K562 (cell line): Measurements from ENCODE around the gene ENTREP3. TPM values are rescaled to one million over a fixed set of nuclear protein-coding genes. Genes with fewer than 3 reads are reported as not detected.

Source experiments
- ATF1 ChIP-seq, 2 experiments: fragments of 450-650 bp in 1 of 2; IDR thresholded peaks; 2 replicates each; pipeline ENCODE4 v1.6.1; 2016; ENCODE audit warnings: missing compliant biosample characterization in 1 of 2, missing genetic modification characterization in 1 of 2
- DNMT1 ChIP-seq: fragments of 450-650 bp; IDR thresholded peaks from 2 replicates; pipeline ENCODE4 v1.6.1; 2016; ENCODE audit warnings: antibody characterized with exemption, mild to moderate bottlenecking
- E2F4 ChIP-seq: sonication (generic); formaldehyde crosslinking; IDR thresholded peaks from 2 replicates; pipeline ENCODE4 v1.8.0; 2022; ENCODE audit warnings: mild to moderate bottlenecking, low read depth, missing genetic modification reagents
- ELK1 ChIP-seq: sonication (generic); formaldehyde crosslinking; IDR thresholded peaks from 2 replicates; pipeline ENCODE4 v1.8.1; 2022; ENCODE audit warnings: missing genetic modification reagents
- EP400 ChIP-seq: fragments of 450-650 bp; IDR thresholded peaks from 2 replicates; pipeline ENCODE4 v1.6.1; 2017; ENCODE audit warnings: antibody characterized with exemption, mild to moderate bottlenecking, moderate library complexity
- ETV5 ChIP-seq: sonication (generic); formaldehyde crosslinking; IDR thresholded peaks from 2 replicates; pipeline ENCODE4 v1.4.0; 2020; ENCODE audit warnings: low read depth, mild to moderate bottlenecking, missing genetic modification reagents
- FOSL1 ChIP-seq: fragments of 200-800 bp; sonication (Bioruptor generic); conservative IDR thresholded peaks from 2 replicates; pipeline ENCODE4 v1.6.1; 2016; ENCODE audit warnings: missing genetic modification characterization, missing compliant biosample characterization
- FOXA3 ChIP-seq, 2 experiments: fragments of 450-650 bp in 1 of 2; sonication (generic) in 1 of 2; formaldehyde crosslinking; IDR thresholded peaks in 1 of 2; conservative IDR thresholded peaks in 1 of 2; 2 replicates each; pipeline versions ENCODE4 v1.4.0 to v1.8.0; 2020 to 2022; ENCODE audit warnings: mild to moderate bottlenecking in 2 of 2, missing genetic modification reagents in 1 of 2
- GATAD2A ChIP-seq: fragments of 450-650 bp; IDR thresholded peaks from 2 replicates; pipeline ENCODE4 v1.6.1; 2017
- HEY1 ChIP-seq: fragments of 250-450 bp; sonication (Bioruptor Pico); IDR thresholded peaks from 2 replicates; pipeline ENCODE4 v1.5.0; 2020; ENCODE audit warnings: mild to moderate bottlenecking, moderate library complexity, borderline replicate concordance
- PATZ1 ChIP-seq: fragments of 250-450 bp; sonication (Bioruptor Pico); IDR thresholded peaks from 2 replicates; pipeline ENCODE4 v1.5.0; 2020; ENCODE audit warnings: mild to moderate bottlenecking, borderline replicate concordance
- PHB2 ChIP-seq: fragments of 450-650 bp; IDR thresholded peaks from 2 replicates; pipeline ENCODE4 v1.6.1; 2017; ENCODE audit warnings: low read depth
- RFX1 ChIP-seq: fragments of 450-650 bp; IDR thresholded peaks from 2 replicates; pipeline ENCODE4 v1.6.1; 2016; ENCODE audit warnings: mild to moderate bottlenecking, moderate library complexity
- TARDBP ChIP-seq: fragments of 450-650 bp; IDR thresholded peaks from 2 replicates; pipeline ENCODE4 v1.6.1; 2016
- UBTF ChIP-seq, 2 experiments: IDR thresholded peaks; 2 replicates each; pipeline ENCODE4 v1.6.1; 2012; ENCODE audit warnings: improper control_type of control experiment in 2 of 2, low read depth in 2 of 2, low read length in 2 of 2, borderline replicate concordance in 1 of 2
- ZNF436 ChIP-seq: fragments of 250-450, 450-650 bp; sonication (Bioruptor Pico); formaldehyde crosslinking; IDR thresholded peaks from 2 replicates; pipeline ENCODE4 v1.7.0; 2020; ENCODE audit warnings: mild to moderate bottlenecking
- ZNF518B ChIP-seq: fragments of 250-450 bp; sonication (Bioruptor Pico); IDR thresholded peaks from 2 replicates; pipeline ENCODE4 v1.5.0; 2021; ENCODE audit warnings: mild to moderate bottlenecking, moderate library complexity
- polyA plus RNA-seq, 8 experiments: library from polyadenylated mRNA; depleted of rRNA in 4 of 8; stranded (reverse) in 5 of 8; unstranded in 3 of 8; fragments of >200 nt; fragmentation: Nextera tagmentation in 2 of 8; fragmentation: Illumina TruSeq in 1 of 8; extraction: Ambion mirVana in 2 of 8; extraction: Trizol in 1 of 8; gene quantifications; 2 replicates each; pipeline versions ENCODE4 v1.2.1 to v1.2.3, GENCODE V29; 2011 to 2014; ENCODE audit warnings: inconsistent platforms in 1 of 8, missing spikeins in 1 of 8
- total RNA-seq, 7 experiments: library from RNA; depleted of rRNA in 6 of 7; stranded (reverse); fragments of >200 nt in 6 of 7; fragmentation: Illumina TruSeq in 2 of 7; extraction: Trizol in 2 of 7; gene quantifications; 2 replicates each; pipeline versions ENCODE4 v1.2.1 to v1.2.3, GENCODE V29; 2011 to 2021; ENCODE audit warnings: low replicate concordance in 1 of 7

Gene ENTREP3
- total and polyA plus RNA-seq, 9 of the 15 experiments (the other 6 are each of a cell fraction or from before 2014, with no cell fraction given): 1.9 to 41.8 (median 5.9) TPM

- TF ChIP-seq ZNF518B (CRISPR knock-in tag) (no peak), FOSL1 (tag) (no peak), FOXA3 (CRISPR knock-in tag; conservative IDR thresholded peaks at IDR 0.05 in 1 of 2, IDR thresholded peaks at IDR 0.05 in 1 of 2) (no peak), ELK1 (CRISPR knock-in tag) (no peak), ETV5 (CRISPR knock-in tag) (no peak), PATZ1 (CRISPR knock-in tag) (no peak), EP400 (peak; percentile 56; the same call in 1 of the 2 replicates), ATF1 (CRISPR knock-in tag; IDR thresholded peaks at IDR 0.05) (no peak), ATF1 (tag; IDR thresholded peaks at IDR 0.05) (no peak), DNMT1 (no peak), UBTF (IDR thresholded peaks at IDR 0.05; ENCODE audit: borderline replicate concordance in 1 of 2, low read depth in 2 of 2, low read length in 2 of 2) (no peak), PHB2 (no peak), TARDBP (no peak), HEY1 (CRISPR knock-in tag) (no peak), RFX1 (no peak), GATAD2A (0 out of 2 replicates have a peak, but pooled peaks have one; percentile 21), E2F4 (CRISPR knock-in tag) (no peak), ZNF436 (CRISPR knock-in tag) (no peak)
Measured at GRCh38 chr1:155301342-155301841, 46.1 kb upstream of the ENTREP3 start, which contains the start of gene PKLR (continued).
